GM11168 (cell line): Measurements from ENCODE around the gene UBE3D.
"Not testable (repeated sequence)": the region's sequence is repeated elsewhere in the genome, so short reads cannot be mapped to it uniquely, and the experiment has no call there.

Experiments used
- in situ Hi-C: fragments of 300-500 bp; cut with MboI; formaldehyde crosslinking; loops from one replicate; pipeline ENCODE4 v1.12.0; 2022; ENCODE audit warnings: low sequenced_read_pairs; ENCODE audit not compliant: unreplicated experiment

UBE3D gene

DNA sequence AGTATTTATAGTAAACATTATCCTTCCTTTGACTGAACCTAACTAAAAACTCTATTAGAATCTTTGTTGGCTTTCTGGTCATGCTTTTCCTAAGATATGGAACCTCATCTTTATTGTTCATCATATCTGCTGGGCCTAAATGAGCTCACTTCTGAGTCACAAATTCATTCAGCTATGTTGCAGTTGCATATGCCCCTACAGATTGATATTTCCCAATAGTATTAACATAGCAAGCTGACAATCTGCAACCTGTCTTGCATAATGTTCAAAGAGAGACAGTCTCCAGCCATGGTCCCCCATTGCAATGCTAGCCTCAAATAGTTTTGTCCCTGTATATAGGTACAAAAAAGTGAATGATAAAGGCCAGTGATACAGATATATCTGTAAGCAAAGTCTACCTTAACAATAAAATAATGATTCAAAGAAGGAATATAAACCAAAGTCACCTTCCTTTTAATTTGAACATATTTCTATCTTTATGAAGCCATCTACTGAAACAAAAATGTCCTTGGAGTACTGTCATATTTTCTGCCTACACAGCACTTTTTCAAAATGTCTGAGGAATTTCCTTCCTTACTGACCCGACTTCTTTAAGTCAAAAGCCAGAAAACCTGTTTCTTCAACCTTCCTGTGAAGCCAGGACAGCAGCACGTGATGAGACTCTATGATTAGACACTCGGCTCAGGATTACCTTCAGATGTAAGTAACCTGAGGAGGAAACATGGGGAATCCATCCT lies 140.7 kb downstream of the UBE3D start:
- in situ Hi-C loops: no loop called here

DNA sequence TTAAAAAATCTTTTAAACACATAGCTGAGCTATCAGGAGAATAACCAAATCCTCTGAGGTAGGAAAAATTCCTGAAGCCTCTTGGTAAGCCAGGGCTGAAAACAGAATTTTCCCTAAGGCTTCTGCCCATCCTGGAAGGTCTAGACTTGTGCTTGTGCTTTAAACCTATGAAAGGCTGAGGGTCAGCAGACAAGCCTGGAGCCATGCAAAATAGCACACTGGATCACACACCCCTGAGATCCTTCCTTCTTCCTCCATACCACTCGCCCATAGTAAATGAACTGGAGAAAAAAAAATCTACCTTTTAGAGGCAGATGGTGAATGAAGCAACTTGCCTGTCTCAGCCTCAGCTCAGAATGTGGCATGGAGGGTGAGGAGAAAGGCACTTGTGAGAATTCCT lies 144.4 kb downstream of the UBE3D start:
- in situ Hi-C loops: no loop called here

GRCh38 chr6:82917346-82918064 lies 148.1 kb downstream of the UBE3D start:
- in situ Hi-C loops: no loop called here

GRCh38 chr6:82915666-82916065 lies 150.0 kb downstream of the UBE3D start:
- in situ Hi-C loops: no loop called here

DNA sequence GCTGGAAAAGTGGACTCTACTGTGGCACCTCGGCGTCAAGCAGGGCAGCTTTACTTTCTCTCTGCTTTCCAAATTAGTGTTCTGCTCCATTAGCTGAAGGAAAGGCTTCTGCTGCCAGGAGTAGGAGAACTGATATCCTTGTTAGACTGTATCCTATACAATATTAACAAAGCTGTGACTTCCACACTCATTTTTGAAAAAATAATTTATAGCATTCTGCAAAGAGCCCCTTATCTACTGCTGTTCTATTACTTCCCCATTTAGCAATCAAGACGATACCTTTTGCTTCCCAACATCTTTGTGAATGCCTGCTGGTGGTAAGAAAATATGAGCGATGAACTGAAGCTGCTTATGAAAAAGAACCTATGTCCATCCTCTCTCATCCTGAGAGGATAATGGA lies 151.1 kb downstream of the UBE3D start:
- in situ Hi-C loops: no loop called here

DNA sequence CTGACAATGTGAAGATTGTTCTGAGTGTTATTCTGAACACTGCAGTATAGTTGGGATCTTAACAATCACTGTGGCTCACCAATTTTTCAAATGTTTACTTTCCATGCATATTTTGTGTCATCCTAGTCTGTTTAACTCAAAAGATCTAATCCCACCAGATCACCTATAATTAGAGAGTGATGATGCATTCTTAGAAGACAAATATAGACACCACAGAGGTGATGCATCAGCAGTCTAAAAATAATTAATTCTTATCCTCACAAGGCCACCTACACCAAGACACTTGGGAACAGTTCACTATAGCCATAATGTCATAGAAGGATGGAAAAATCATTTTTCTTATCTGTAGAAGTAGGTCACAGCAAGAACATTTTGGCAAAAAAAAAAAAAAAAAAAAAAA lies 154.8 kb downstream of the UBE3D start:
- in situ Hi-C loops: no loop called here

- in situ Hi-C loops: no loop called here
Observed at GRCh38 chr6:82910395-82910794, 155.2 kb downstream of the UBE3D start.

DNA sequence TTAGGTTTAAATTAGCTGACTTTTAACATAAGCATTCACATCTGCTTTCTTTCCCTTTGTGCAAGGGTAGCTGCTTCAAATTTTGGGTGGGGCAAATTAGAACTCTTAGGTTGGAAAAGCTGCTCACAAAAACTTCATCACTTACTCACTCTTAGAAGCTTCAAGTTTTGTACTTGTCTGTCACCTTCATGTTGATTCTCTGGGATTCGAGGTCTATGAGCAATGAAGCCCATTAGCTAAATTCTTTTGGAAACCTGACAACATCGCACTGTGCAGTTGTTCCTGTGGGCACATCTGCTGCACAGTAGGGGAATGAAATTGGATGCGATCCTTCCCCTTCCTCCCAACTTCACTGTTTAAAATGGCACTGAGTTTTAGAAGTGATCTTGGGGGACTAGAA lies 156.1 kb downstream of the UBE3D start:
- in situ Hi-C loops: no loop called here

- in situ Hi-C loops: no loop called here
Observed at GRCh38 chr6:82908661-82909060, 157.0 kb downstream of the UBE3D start.

DNA sequence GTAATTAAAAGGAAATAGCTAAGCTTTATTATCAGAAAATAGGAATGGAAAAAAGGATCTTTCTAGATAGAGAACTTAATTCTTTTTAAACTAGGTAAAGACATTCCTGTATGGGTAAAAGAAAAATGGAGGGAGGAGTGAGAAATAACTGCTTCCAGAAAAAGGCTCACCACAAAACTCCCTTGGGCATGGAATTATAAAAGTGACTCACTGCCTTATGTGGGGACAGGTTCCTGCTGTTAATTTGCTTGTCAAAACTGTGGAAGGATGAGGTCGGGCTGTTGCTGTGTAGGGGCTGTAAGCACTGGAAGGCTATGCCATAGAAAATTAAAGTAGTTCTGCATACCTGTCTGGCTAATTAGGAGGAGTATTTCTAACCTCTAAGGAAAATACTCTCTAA lies 158.7 kb downstream of the UBE3D start:
- in situ Hi-C loops: no loop called here

- in situ Hi-C loops: no loop called here
Observed at GRCh38 chr6:82906489-82906888, 159.2 kb downstream of the UBE3D start.

GRCh38 chr6:82904860-82905259 lies 160.8 kb downstream of the UBE3D start:
- in situ Hi-C loops: no loop called here

GRCh38 chr6:82904257-82904656 lies 161.4 kb downstream of the UBE3D start:
- in situ Hi-C loops: no loop called here

- in situ Hi-C loops: no loop called here
Observed at GRCh38 chr6:82902290-82902689, 163.4 kb downstream of the UBE3D start.

DNA sequence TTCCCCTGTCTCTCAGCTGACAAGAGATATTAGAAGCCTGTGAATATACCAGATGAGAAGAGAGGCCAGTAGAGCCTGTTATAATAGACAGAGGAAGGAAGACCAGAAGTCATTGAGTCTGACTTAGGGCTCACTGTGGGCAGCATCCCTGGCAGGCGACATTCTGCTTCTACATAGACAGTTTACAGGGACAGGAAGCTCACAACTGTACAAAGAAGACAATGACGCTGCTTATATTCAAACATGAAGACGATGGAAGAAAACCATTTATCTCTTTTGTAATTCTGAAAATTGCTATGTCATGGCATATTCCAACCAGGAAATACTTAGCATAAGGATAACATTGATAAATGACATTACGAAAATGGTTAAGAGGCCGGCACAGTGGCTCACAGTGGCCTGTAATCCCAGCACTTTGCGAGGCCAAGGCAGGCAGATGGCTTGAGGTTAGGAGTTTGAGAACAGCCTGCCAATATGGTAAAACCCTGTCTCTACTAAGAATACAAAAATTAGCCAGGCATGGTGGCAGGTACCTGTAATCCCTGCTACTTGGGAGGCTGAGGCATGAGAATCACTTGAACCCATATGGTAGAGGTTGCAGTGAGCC lies 170.9 kb downstream of the UBE3D start:
- in situ Hi-C loops: no loop called here

DNA sequence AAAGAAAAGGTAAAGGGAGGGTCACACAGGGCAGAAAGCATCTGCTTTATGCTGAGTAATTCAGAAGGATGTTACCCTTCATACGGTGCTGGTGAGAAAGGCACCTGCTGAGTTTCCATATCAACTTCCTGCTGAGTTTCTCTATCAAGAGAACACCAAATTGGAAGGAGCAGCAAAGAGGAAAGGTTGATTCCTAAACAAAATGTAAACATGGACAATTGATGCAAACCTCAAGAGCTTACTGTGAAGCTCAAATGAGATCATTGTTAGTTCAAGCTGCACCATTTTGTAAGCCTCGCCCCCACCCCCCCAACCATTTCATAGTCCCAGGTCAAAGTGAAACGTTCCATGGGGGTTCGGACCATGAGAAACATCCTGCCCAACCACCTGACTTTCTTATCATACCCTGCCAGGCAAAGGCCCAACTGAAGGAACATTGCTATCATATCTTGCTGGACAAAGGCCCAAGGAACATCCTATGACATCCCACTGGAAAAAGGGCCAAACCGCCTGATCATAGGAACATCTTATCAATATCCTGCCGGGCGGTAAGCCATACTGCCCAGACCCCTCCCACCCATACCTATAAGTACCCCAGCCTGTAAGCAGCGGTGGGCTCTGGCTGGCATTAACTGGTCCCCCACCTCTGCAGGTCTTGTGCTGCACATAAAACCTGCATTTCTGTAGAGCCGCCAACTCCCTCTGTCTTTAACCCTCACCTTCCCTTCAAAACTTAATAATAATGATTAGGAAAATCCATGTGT lies 171.6 kb downstream of the UBE3D start:
- in situ Hi-C loops: no loop called here

- in situ Hi-C loops: not testable (repeated sequence)
Observed at GRCh38 chr6:82891503-82891902, 174.1 kb downstream of the UBE3D start.

DNA sequence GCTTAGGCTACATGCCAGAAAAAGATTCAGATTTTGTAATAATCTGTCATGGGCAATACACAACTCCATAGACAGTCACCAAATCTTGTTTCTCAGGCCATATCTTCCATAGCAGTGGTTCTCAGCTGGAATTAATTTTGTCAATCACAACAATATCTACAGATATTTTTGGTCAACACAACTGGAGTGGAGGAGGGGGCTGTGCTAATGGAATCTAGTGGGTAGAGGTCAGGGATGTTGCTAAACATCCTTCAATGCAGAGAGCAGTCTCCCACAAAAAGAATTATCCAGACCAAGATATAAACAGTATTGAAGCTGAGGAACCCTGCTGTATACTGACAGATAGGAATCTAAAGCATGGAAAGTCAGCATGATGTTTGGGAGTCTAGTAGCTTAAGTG lies 174.6 kb downstream of the UBE3D start:
- in situ Hi-C loops: no loop called here

GRCh38 chr6:82890240-82890639 lies 175.4 kb downstream of the UBE3D start:
- in situ Hi-C loops: no loop called here

DNA sequence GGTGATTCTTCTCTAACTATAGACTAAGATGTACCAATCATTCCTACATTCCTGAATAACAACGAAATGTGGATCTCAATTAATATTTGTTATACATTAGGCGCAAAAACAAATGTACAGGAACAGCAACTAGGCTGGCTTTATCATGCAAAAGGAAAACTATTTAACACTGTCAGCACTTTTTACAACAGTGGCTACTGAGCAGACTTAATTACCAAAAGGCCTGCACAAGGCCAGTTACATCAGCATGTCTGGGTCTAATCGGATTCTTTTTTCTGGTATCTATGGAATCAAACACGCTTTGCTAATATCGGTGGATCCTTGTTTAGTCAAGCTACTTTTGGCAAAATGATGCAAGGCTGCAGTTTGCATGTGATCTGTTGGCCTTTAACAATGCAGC lies 176.5 kb downstream of the UBE3D start:
- in situ Hi-C loops: no loop called here
